OCI-LY7 (cell line): ENCODE data around the gene RNF123.
"Not testable (repeated sequence)": the region's sequence is repeated elsewhere in the genome, so short reads cannot be mapped to it uniquely, and the experiment has no call there.

Experiments
- EZH2phosphoT487 ChIP-seq: fragments of 200-600 bp; sonication (generic); IDR thresholded peaks from 2 replicates; pipeline ENCODE4 v1.6.1; 2018; ENCODE audit warnings: low read depth, borderline replicate concordance, mild to moderate bottlenecking, mixed run types, antibody characterized with exemption, low read length, moderate library complexity, mixed read lengths
- TF ChIP-seq, protein P1 (sequence below): fragments of 200-600 bp; sonication (generic); conservative IDR thresholded peaks from 2 replicates; pipeline ENCODE4 v1.5.1; 2014; ENCODE audit warnings: mild to moderate bottlenecking, antibody characterized with exemption, low read length, moderate library complexity, mixed read lengths

DNA sequence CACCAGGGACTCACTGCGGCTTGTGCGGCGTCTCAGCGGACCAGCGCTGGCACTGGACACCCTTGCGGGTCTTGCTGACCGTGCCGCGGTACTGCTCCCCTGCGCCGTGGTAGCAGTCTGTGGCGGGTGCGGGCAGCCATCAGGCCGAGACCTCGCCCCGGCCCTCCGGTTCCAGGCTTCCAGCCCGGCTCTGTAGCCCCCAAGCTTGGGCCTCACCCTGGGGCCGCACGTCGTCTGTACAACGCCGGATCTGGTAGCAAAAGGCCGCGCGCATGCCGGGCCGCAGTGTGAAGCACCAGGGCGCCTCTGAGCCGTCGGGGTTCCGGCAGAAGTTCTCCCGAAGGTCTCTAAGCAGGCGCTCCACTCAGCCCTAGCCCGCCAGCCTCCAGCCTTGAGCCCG lies 3.5 kb upstream of the RNF123 start:
- TF ChIP-seq, protein P1, sequence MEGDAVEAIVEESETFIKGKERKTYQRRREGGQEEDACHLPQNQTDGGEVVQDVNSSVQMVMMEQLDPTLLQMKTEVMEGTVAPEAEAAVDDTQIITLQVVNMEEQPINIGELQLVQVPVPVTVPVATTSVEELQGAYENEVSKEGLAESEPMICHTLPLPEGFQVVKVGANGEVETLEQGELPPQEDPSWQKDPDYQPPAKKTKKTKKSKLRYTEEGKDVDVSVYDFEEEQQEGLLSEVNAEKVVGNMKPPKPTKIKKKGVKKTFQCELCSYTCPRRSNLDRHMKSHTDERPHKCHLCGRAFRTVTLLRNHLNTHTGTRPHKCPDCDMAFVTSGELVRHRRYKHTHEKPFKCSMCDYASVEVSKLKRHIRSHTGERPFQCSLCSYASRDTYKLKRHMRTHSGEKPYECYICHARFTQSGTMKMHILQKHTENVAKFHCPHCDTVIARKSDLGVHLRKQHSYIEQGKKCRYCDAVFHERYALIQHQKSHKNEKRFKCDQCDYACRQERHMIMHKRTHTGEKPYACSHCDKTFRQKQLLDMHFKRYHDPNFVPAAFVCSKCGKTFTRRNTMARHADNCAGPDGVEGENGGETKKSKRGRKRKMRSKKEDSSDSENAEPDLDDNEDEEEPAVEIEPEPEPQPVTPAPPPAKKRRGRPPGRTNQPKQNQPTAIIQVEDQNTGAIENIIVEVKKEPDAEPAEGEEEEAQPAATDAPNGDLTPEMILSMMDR = not testable (repeated sequence)
- TF ChIP-seq EZH2phosphoT487 = not testable (repeated sequence)
